Measurements from ENCODE around the gene CTBP1. TPM values are rescaled to one million over a fixed set of nuclear protein-coding genes. Genes with fewer than 3 reads are reported as not detected.

CTBP1 gene
- total RNA-seq, 3 donors from 2014 or later: 130 to 159 (median 133) TPM

DNA sequence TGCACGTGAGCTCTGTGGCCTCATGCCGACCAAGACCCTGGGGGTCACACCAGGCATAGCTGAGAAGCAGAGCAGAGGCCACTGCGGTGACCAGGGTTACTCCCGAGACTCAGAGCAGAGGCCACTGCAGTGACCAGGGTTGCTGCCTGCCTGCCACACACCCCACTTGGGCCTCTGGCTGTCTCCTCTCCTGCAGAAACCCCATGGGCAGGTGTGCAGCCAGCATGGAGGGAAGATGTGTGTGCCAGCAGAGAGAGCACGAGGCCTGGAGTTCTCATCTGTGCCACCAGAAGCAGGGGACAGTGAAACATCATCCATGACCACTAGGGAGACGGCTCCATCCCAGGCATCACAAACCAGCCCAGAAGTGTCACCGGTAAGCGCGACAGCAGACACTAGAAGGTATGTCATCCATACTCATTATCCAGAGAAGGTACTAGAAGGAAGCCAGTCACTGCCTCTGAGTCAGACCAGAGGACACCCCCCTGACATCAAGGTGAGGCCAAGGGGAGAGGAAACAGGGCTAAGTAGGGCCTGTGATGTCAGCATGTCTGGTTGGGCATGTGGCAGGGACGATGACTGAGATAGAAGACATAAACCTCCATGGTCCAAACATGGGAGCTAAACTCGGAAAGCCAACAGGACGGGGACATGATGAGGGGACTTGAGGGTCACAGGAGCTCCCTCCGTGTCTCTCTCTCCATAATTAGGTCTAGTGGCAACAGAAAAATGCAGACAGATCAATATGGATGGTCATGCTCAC lies 52.3 kb downstream of the CTBP1 start:
- Histone ChIP-seq H3K27me3 (no peaks in the 10 kb centered on the region), H3K4me1 (peaks cover 14 to 16% of the 10 kb centered on the region in 2 donors), H3K4me3 (no peak overlapping the region), H3K36me3 (no peaks in the 10 kb centered on the region), H3K27ac (peak overlapping the region in 1 of 2 donors; percentile 19), H3K9me3 (no peaks in the 10 kb centered on the region)
- no peak for TF ChIP-seq POLR2A (IDR thresholded peaks at IDR 0.05)
- TF ChIP-seq, protein P1, sequence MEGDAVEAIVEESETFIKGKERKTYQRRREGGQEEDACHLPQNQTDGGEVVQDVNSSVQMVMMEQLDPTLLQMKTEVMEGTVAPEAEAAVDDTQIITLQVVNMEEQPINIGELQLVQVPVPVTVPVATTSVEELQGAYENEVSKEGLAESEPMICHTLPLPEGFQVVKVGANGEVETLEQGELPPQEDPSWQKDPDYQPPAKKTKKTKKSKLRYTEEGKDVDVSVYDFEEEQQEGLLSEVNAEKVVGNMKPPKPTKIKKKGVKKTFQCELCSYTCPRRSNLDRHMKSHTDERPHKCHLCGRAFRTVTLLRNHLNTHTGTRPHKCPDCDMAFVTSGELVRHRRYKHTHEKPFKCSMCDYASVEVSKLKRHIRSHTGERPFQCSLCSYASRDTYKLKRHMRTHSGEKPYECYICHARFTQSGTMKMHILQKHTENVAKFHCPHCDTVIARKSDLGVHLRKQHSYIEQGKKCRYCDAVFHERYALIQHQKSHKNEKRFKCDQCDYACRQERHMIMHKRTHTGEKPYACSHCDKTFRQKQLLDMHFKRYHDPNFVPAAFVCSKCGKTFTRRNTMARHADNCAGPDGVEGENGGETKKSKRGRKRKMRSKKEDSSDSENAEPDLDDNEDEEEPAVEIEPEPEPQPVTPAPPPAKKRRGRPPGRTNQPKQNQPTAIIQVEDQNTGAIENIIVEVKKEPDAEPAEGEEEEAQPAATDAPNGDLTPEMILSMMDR (IDR thresholded peaks at IDR 0.05): no peak
- no peak for TF ChIP-seq POLR2AphosphoS5 (IDR thresholded peaks at IDR 0.05)
- intact Hi-C loops (cut with DNase I; ENCODE audit: low total_unique reads): no loop called here
- peak in 1 of 2 donors; percentile 12 for DNase-seq (ENCODE audit: low spot score in 2 of 2)

DNA sequence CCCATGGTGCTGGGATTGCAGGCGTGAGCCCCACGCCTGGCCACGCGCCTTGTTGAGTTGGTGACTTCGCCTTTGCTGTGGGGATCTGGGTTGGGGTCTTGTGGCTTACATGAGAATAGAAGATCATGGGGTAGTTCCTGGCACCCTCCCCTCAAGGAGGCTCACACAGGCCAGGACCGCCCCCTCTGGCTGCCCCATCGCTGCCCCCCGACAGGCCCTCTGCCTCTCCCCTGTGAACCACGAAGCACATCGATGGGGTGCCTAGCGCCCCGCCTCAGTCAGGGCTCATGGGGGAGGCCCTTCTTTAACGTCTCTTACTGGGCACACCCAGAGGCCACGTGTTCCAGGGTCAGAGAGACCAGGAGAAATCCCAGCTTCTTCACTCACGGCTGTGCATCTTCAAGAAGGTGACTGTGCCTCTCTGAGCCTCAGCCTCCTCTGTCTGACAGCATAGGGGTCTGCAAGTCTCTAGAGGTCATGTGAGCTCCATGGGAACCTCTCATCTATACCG lies 53.0 kb downstream of the CTBP1 start:
- no peaks in the 10 kb centered on the region for H3K36me3 ChIP-seq
- TF ChIP-seq POLR2AphosphoS5 (IDR thresholded peaks at IDR 0.05): no peak
- no peak for TF ChIP-seq POLR2A (IDR thresholded peaks at IDR 0.05)
- TF ChIP-seq, protein P1 (IDR thresholded peaks at IDR 0.05): no peak
- no peaks in the 10 kb centered on the region for H3K27me3 ChIP-seq
- peak in 1 of 2 donors; percentile 15 for DNase-seq (ENCODE audit: low spot score in 2 of 2)
- H3K27ac ChIP-seq: peak overlapping the region in 1 of 2 donors; percentile 48
- no peak overlapping the region for H3K4me3 ChIP-seq
- H3K4me1 ChIP-seq: peaks cover 17 to 18% of the 10 kb centered on the region in 2 donors
- H3K9me3 ChIP-seq: no peaks in the 10 kb centered on the region
- intact Hi-C loops (cut with DNase I; ENCODE audit: low total_unique reads): no loop called here

DNA sequence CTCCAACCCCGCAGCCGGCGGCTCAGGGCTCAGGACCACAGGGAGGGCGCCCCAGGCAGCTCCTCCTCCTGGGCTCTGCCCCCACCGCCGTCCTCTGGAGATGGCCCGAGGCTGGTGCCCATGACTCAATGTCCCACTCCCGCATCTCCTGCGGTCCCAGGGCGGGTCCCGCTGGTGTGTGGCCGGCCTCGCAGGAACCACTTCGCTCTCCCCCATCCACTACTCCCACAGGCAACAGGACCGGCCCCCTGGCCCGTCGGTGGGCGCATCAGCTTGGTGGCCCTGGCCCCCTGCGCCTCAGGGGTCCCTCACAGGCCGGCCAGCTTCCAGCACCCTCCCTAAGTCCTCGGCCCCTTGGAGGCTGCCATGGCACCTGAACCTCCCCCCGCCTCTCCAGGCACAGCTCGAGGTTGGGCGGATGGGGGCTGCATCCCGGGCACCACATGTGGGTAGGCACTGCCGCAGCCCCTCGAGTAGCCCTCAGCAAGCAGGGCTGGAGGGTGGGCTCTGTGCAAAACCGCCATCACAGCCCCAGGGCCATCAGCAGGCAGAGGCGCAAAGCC lies 53.7 kb downstream of the CTBP1 start:
- intact Hi-C loops (cut with DNase I; ENCODE audit: low total_unique reads): no loop called here
- Histone ChIP-seq H3K36me3 (no peaks in the 10 kb centered on the region), H3K27me3 (no peaks in the 10 kb centered on the region), H3K9me3 (no peaks in the 10 kb centered on the region), H3K4me1 (peaks cover 12 to 17% of the 10 kb centered on the region in 2 donors), H3K27ac (peak overlapping the region; percentile 74 to 95), H3K4me3 (peak overlapping the region; percentile 19 to 61 (median 26))
- TF ChIP-seq, protein P1 (IDR thresholded peaks at IDR 0.05): no peak
- DNase-seq (ENCODE audit: low spot score in 2 of 2): peak in 1 of 2 donors; percentile 13

DNA sequence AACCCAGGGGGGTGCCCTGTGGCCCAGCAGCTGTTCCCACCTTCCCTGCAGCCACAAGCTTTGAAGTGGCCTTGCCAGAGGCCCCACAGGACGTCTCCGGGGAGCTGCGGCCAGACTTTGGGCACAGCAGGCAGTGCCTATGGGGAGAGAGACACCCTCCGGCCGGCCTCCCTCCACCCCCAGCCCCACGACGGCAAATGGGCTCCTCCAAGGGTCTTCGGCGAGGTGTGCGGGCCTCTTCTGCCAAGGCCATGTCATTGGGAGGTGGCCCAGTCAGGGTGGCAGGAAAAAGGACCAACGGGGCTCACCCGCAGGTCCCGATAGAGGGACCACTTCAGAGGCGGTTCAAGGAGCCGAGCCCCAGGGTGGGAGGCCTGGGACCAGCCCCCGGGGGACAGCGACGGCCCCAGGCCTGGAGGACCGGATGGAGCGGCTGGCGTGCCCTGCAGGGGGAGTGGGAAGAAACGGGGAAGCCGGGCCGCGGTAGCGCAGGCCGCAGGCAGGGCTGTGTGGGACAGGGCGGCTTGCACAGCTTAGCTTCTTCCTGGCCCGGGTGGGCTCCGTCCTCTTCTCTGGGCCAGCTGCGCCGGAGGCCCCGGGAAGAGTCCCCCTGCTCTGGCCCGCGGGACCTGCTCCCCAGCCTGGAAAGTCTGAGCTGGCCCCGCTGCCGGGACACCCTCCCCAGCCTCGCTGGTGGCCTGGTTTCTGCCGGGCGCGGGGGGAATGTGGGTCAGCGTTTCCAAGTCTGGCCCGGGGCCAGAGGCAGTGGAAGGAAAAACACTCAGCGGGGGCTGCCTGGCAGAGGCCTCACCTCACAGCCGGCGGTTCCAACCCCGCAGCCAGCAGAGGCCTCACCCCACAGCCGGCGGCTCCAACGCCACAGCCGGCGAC lies 54.7 kb downstream of the CTBP1 start:
- Histone ChIP-seq H3K4me3 (peak overlapping the region; percentile 19 to 61 (median 26)), H3K4me1 (peaks cover 12 to 17% of the 10 kb centered on the region in 2 donors), H3K27me3 (no peaks in the 10 kb centered on the region), H3K9me3 (no peaks in the 10 kb centered on the region), H3K36me3 (no peaks in the 10 kb centered on the region), H3K27ac (peak overlapping the region; percentile 74 to 95)
- DNase-seq (ENCODE audit: low spot score in 2 of 2): peak; percentile 20 to 51
- intact Hi-C loops (cut with DNase I; ENCODE audit: low total_unique reads): no loop called here
- no peak for TF ChIP-seq POLR2AphosphoS5 (IDR thresholded peaks at IDR 0.05)
- TF ChIP-seq, protein P1 (IDR thresholded peaks at IDR 0.05): no peak
- no peak for TF ChIP-seq POLR2A (IDR thresholded peaks at IDR 0.05)

Measured in breast epithelium (tissue), 4 donors.